Upper lobe of right lung (tissue), 1 donor: ENCODE results near the gene ZNF330. TPM values are rescaled to one million over a fixed set of nuclear protein-coding genes. Genes with fewer than 3 reads are reported as not detected.
"Not testable (repeated sequence)": the region's sequence is repeated elsewhere in the genome, so short reads cannot be mapped to it uniquely, and the experiment has no call there.

Source experiments
- ATAC-seq: fragments of 200-7000 bp; cut with Tn5 transposase; one replicate; pipeline ENCODE4 v1.9.1; 2020; ENCODE audit warnings: mild to moderate bottlenecking, moderate library complexity
- DNase-seq: peaks from one replicate; pipeline ENCODE4 v3.0.0-alpha.2; 2020
- H3K27ac ChIP-seq: fragments of 200-600 bp; one replicate; pipeline ENCODE4 v1.8.0; 2022
- H3K27me3 ChIP-seq: fragments of 200-600 bp; one replicate; pipeline ENCODE4 v1.8.0; 2022; ENCODE audit warnings: mild to moderate bottlenecking
- H3K36me3 ChIP-seq: fragments of 200-600 bp; one replicate; pipeline ENCODE4 v1.8.0; 2022
- H3K4me1 ChIP-seq: fragments of 200-600 bp; one replicate; pipeline ENCODE4 v1.8.0; 2022
- H3K4me3 ChIP-seq: fragments of 200-600 bp; one replicate; pipeline ENCODE4 v1.8.0; 2022; ENCODE audit warnings: mild to moderate bottlenecking
- H3K9me3 ChIP-seq: fragments of 200-600 bp; one replicate; pipeline ENCODE4 v1.8.0; 2022
- CTCF ChIP-seq: fragments of 200-600 bp; IDR thresholded peaks from one replicate; pipeline ENCODE4 v1.8.0; 2022; ENCODE audit warnings: antibody characterized with exemption
- intact Hi-C: fragments of 100-400 bp; cut with DNase I; formaldehyde crosslinking; loops from one replicate; pipeline ENCODE4 v1.11.0; 2022
- total RNA-seq: library from RNA; stranded (reverse); fragmentation: NEBNext Ultra II Directional; extraction: Animal tissue kit (Norgen Biotek cat#: 25700); gene quantifications from one replicate; pipeline ENCODE4 v1.2.1, GENCODE V29; 2021
- donor health status: DM: no; HTN: yes; CAD: no; lungs with severe emphysema.

ZNF330 gene
- total RNA-seq, 1 donor from 2014 or later = 47.4 TPM

- TF ChIP-seq CTCF = no peak
- Histone ChIP-seq H3K36me3 (no peaks in the 10 kb centered on the region), H3K27me3 (no peaks in the 10 kb centered on the region), H3K27ac (no peak overlapping the region), H3K4me3 (no peak overlapping the region), H3K4me1 (no peaks in the 10 kb centered on the region), H3K9me3 (no peaks in the 10 kb centered on the region)
- DNase-seq (no peak), ATAC-seq (no peak)
- intact Hi-C loops = no loop called here
Observed at GRCh38 chr4:141180991-141181761, 39.5 kb upstream of the ZNF330 start.

DNA sequence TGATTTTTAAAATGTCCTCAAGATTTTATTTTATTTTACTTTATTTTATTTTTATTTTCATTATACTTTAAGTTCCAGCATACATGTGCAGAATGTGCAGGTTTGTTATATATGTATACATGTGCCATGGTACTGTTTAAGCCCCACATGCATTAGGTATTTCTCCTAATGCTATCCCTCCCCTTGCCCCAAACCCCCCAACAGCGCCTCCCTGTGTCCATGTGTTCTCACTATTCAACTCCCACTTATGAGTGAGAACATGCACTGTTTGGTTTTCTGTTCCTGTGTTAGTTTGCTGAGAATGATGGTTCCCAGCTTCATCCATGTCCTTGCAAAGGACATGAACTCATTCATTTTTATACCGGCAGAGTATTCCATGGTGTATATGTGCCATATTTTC lies 37.2 kb upstream of the ZNF330 start:
- H3K27me3 ChIP-seq, H3K4me3 ChIP-seq, ATAC-seq, H3K4me1 ChIP-seq, H3K36me3 ChIP-seq, intact Hi-C loops, H3K9me3 ChIP-seq, H3K27ac ChIP-seq, DNase-seq: not testable (repeated sequence)

DNA sequence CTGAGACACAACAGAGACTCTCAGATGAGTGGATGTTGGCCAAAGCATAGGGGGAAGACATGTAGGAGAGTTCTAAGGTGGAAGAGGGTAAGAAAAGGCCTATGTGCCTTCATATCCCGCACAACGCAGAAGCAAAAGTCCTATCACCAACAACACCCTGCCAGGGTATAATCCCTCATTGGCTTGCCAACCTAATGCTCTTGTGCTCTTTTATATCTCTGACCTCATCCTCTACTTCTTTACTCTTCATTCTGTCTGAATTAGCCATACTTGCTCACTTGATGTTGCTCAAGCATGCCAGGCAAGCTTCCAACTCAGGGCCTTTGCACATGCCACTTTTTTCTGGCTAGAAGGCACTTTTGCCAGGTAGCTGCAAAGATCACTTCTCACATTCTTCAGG lies 28.1 kb upstream of the ZNF330 start:
- Histone ChIP-seq H3K27ac (no peak overlapping the region), H3K4me1 (no peaks in the 10 kb centered on the region), H3K9me3 (no peaks in the 10 kb centered on the region), H3K27me3 (no peaks in the 10 kb centered on the region), H3K36me3 (no peaks in the 10 kb centered on the region), H3K4me3 (no peak overlapping the region)
- TF ChIP-seq CTCF = no peak
- intact Hi-C loops = no loop called here
- ATAC-seq (no peak), DNase-seq (no peak)

DNA sequence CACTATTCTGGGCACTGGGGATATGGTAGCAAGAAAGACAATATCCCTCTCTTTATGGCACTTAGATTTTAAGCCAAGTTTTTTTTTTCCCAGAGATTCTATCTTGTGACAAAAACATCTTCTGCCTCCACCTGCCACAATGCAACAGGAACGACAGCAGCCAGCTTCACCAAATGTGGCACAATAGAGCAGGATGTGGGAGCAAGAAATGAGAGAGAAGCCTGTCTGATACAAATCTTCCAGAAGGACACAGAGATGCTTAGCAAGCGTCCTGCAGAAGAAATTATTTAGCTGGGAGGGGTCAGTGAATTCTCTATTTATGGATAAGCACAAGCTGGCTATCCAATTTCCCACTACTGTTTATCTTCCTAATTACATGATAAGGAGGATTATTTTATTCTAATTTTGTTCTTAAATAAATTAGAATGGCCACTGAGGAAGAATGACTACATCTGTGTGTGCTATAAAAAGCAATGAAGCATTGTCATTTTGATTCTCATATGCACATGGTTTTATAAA lies 27.1 kb upstream of the ZNF330 start:
- Histone ChIP-seq H3K4me3 (no peak overlapping the region), H3K36me3 (no peaks in the 10 kb centered on the region), H3K27ac (no peak overlapping the region), H3K4me1 (no peaks in the 10 kb centered on the region), H3K9me3 (no peaks in the 10 kb centered on the region), H3K27me3 (no peaks in the 10 kb centered on the region)
- DNase-seq = no peak
- intact Hi-C loops = no loop called here
- TF ChIP-seq CTCF = no peak
- no peak for ATAC-seq

DNA sequence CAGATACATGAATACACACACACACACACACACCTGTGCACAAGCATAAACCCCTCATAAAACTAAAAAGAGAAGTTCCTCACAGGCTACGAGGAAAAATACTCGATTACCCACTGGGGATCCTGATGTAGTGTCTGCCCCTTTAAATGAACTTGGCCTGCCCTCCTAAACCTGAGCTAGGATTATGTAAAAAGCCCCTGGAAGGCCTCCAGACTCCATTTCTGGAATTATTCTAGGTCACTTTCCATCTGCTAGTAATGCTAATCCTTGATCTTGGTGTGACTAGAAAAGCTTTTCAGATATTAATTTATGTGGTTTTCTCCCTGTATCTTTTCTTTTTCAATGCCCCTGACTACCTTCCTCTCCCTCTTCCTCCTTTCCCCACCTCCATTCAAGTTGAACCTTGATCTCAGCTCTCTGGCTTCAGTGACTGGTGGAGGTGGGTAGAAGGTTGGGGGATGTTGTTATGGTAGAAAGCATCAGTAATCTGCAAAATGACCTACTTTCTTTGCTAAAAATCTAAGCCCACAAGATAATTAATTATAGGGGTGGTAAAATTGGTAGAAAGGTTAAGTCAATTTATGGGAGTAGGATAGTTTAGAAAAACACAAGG lies 25.5 kb upstream of the ZNF330 start:
- Histone ChIP-seq H3K4me1 (no peaks in the 10 kb centered on the region), H3K36me3 (no peaks in the 10 kb centered on the region), H3K27ac (no peak overlapping the region), H3K4me3 (no peak overlapping the region), H3K27me3 (no peaks in the 10 kb centered on the region), H3K9me3 (no peaks in the 10 kb centered on the region)
- no peak for DNase-seq
- ATAC-seq = no peak
- no peak for TF ChIP-seq CTCF
- intact Hi-C loops = no loop called here

DNA sequence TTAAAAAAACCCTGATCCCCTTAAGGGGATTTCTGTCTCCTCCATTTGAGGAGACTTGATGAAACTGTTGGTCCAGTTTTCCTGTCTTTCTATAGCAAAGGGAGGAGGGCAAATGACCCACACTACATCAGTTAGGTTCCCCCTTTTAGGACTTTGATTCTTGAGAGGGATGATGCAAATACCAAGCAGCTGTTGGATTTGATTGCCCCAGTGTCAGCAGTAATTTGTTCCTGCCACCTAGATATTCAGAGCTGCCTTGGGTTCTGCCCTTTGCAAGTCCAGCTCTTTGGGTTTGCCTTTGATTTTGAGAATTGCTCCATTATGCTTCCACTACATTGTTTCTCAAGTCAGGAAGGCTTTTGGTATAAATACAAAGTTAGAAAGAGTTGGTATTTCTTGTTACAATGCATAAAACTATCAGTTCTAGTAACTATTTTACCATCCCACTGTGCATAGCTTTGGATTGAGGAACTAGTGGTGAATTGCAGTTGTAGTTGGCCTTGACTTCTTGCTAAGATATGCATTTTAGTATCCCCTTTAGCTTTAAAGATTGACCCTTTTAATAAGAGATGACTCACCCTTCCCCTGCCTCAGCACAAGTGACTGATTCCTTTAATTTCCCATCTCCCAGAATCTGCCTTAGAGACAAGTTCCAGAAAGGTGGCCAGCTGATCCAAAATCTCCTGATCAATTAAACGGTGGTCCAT lies 24.3 kb upstream of the ZNF330 start:
- no peak for DNase-seq
- ATAC-seq = no peak
- no peak for TF ChIP-seq CTCF
- intact Hi-C loops = no loop called here
- Histone ChIP-seq H3K27me3 (no peaks in the 10 kb centered on the region), H3K4me3 (no peak overlapping the region), H3K4me1 (no peaks in the 10 kb centered on the region), H3K36me3 (no peaks in the 10 kb centered on the region), H3K9me3 (no peaks in the 10 kb centered on the region), H3K27ac (no peak overlapping the region)
